T-cell (primary cell): ENCODE measurements around the gene MIER2. TPM values are rescaled to one million over a fixed set of nuclear protein-coding genes. Genes with fewer than 3 reads are reported as not detected.
"Not testable (repeated sequence)": the region's sequence is repeated elsewhere in the genome, so short reads cannot be mapped to it uniquely, and the experiment has no call there.

ENCODE experiments used
- ATAC-seq, 4 experiments: fragments of 200-7000 bp in 3 of 4; fragments of 150-1000 bp in 1 of 4; cut with Tn5 transposase; replicated peaks in 1 of 4; 1 replicate in 3 of 4; 2 replicates in 1 of 4; pipeline ENCODE4 v1.10.0; 2021; ENCODE audit warnings: moderate library complexity in 3 of 4, mild to moderate bottlenecking in 2 of 4, moderate number of reproducible peaks in 1 of 4
- CTCF ChIA-PET, 2 donors: fragments of 300-600 bp; sonication (Branson Sonifier 250); formaldehyde crosslinking; loops; one replicate each; lab custom pipeline; 2022; ENCODE audit warnings: antibody characterized with exemption in 2 of 2; lab: Charles Lee
- POLR2A ChIA-PET, 2 donors: fragments of 300-600 bp; sonication (Branson Sonifier 250); formaldehyde crosslinking; loops; one replicate each; lab custom pipeline; 2022; ENCODE audit warnings: antibody characterized with exemption in 2 of 2; lab: Charles Lee
- DNase-seq, 35 experiments: peaks; one replicate each; pipeline versions ENCODE4 v3.0.0 to v3.0.0-alpha.2; 2013 to 2023
- H3K27ac ChIP-seq: one replicate; pipeline ENCODE4 v1.5.1; 2013; ENCODE audit warnings: low read length
- H3K27me3 ChIP-seq, 2 experiments: replicated peaks in 1 of 2; 1 replicate in 1 of 2; 2 replicates in 1 of 2; pipeline versions ENCODE4 v1.6.1 to v1.7.0; 2013; ENCODE audit warnings: low read length in 1 of 2, mixed read lengths in 1 of 2; ENCODE audit not compliant: control insufficient read depth in 2 of 2, insufficient read depth in 2 of 2; ENCODE audit errors: extremely low read depth in 1 of 2
- H3K36me3 ChIP-seq, 2 donors: 1 replicate in 1 of 2; 2 replicates in 1 of 2; pipeline versions ENCODE4 v1.6.1 to v1.7.0; 2013; ENCODE audit warnings: low read length in 1 of 2; ENCODE audit not compliant: control insufficient read depth in 2 of 2, insufficient read depth in 1 of 2; ENCODE audit errors: extremely low read depth in 1 of 2
- H3K4me1 ChIP-seq, 2 experiments: 1 replicate in 1 of 2; 2 replicates in 1 of 2; pipeline versions ENCODE4 v1.6.1 to v1.7.0; 2013; ENCODE audit warnings: low read length in 2 of 2, mixed read lengths in 1 of 2; ENCODE audit not compliant: insufficient read depth in 2 of 2, control insufficient read depth in 1 of 2; ENCODE audit errors: extremely low read depth in 1 of 2
- H3K4me3 ChIP-seq, 2 donors: 1 replicate in 1 of 2; 2 replicates in 1 of 2; pipeline versions ENCODE4 v1.5.1 to v1.7.0; 2013; ENCODE audit warnings: mild to moderate bottlenecking in 2 of 2, low read length in 1 of 2, moderate library complexity in 1 of 2; ENCODE audit not compliant: control insufficient read depth in 1 of 2; ENCODE audit errors: extremely low read depth in 1 of 2
- H3K9me3 ChIP-seq: 2 replicates; pipeline ENCODE4 v1.7.0; 2013
- H3K27ac Mint-ChIP-seq, 2 donors: one replicate each; pipeline ENCODE4 v1.8.0; 2020 to 2021; ENCODE audit warnings: mild to moderate bottlenecking in 2 of 2, mixed read lengths in 2 of 2
- H3K27me3 Mint-ChIP-seq, 2 donors: one replicate each; pipeline ENCODE4 v1.8.0; 2021 to 2022; ENCODE audit warnings: mixed read lengths in 2 of 2
- H3K36me3 Mint-ChIP-seq: one replicate; pipeline ENCODE4 v1.8.0; 2021; ENCODE audit warnings: mixed read lengths
- H3K4me1 Mint-ChIP-seq, 3 donors: one replicate each; pipeline ENCODE4 v1.8.0; 2020 to 2022; ENCODE audit warnings: mixed read lengths in 3 of 3, mild to moderate bottlenecking in 1 of 3
- H3K4me3 Mint-ChIP-seq, 3 donors: one replicate each; pipeline ENCODE4 v1.8.0; 2020 to 2022; ENCODE audit warnings: mild to moderate bottlenecking in 3 of 3, mixed read lengths in 3 of 3, moderate library complexity in 3 of 3
- H3K9me3 Mint-ChIP-seq, 3 donors: one replicate each; pipeline ENCODE4 v1.8.0; 2020 to 2022; ENCODE audit warnings: mixed read lengths in 3 of 3
- WGBS: methylation state at CpG from one replicate; pipeline ENCODE4 v1.1.5; 2013; ENCODE audit warnings: missing lambda C conversion rate; ENCODE audit not compliant: insufficient coverage; 5-methylcytosine and 5-hydroxymethylcytosine counted together
- total RNA-seq, 35 experiments: library from RNA in 6 of 35; stranded (reverse) in 6 of 35; fragments of 120-200 nt in 1 of 35; gene quantifications; one replicate each; pipeline versions ENCODE4 v1.2.1 to v1.2.4 and lab custom pipeline; 2013 to 2026

Gene MIER2
- total RNA-seq, 5 donors from 2014 or later (not counting 1 experiment from before 2014, with no cell fraction given) = 13.1 to 23.2 (median 18.0) TPM

GRCh38 chr19:364496-365287 is 20.1 kb upstream of the MIER2 start:
- Histone ChIP-seq H3K27ac (no peak overlapping the region), H3K36me3 (no peaks in the 10 kb centered on the region), H3K9me3 (no peaks in the 10 kb centered on the region), H3K27me3 (peaks cover 0 to 33% of the 10 kb centered on the region in 2 experiments), H3K4me1 (no peaks in the 10 kb centered on the region), H3K4me3 (no peak overlapping the region)
- Mint-ChIP-seq H3K27me3 (peaks cover 17 to 29% of the 10 kb centered on the region in 2 donors), H3K27ac (no peak overlapping the region), H3K4me3 (no peak overlapping the region), H3K36me3 (no peaks in the 10 kb centered on the region), H3K9me3 (no peaks in the 10 kb centered on the region), H3K4me1 (no peaks in the 10 kb centered on the region)
- peak in 1 of 35 experiments; percentile 11 for DNase-seq
- WGBS = 75% methylated on average over 7 of the region's 17 CpGs
- POLR2A ChIA-PET = no interaction called here
- CTCF ChIA-PET = no interaction called here
- ATAC-seq = no peak

- H3K4me3 ChIP-seq = no peak overlapping the region
- Mint-ChIP-seq H3K36me3 (no peaks in the 10 kb centered on the region), H3K9me3 (no peaks in the 10 kb centered on the region), H3K27ac (no peak overlapping the region), H3K4me3 (no peak overlapping the region), H3K27me3 (peaks cover 13 to 29% of the 10 kb centered on the region in 2 donors), H3K4me1 (no peaks in the 10 kb centered on the region)
- 86% methylated on average over 7 of the region's 11 CpGs for WGBS
- H3K4me1 ChIP-seq = no peaks in the 10 kb centered on the region
- H3K36me3 ChIP-seq = no peaks in the 10 kb centered on the region
- DNase-seq (peak in 1 of 35 experiments; percentile 16), ATAC-seq (no peak)
- no peaks in the 10 kb centered on the region for H3K9me3 ChIP-seq
- H3K27ac ChIP-seq = no peak overlapping the region
- POLR2A ChIA-PET = no interaction called here
- CTCF ChIA-PET = no interaction called here
- peaks cover 2 to 36% of the 10 kb centered on the region in 2 experiments for H3K27me3 ChIP-seq
Measured at GRCh38 chr19:362683-363082, 18.1 kb upstream of the MIER2 start.

GRCh38 chr19:362154-362553 is 17.6 kb upstream of the MIER2 start:
- Mint-ChIP-seq H3K9me3 (no peaks in the 10 kb centered on the region), H3K4me1 (no peaks in the 10 kb centered on the region), H3K36me3 (no peaks in the 10 kb centered on the region), H3K27me3 (peaks cover 9 to 26% of the 10 kb centered on the region in 2 donors), H3K27ac (no peak overlapping the region), H3K4me3 (no peak overlapping the region)
- H3K36me3 ChIP-seq = no peaks in the 10 kb centered on the region
- H3K9me3 ChIP-seq = no peaks in the 10 kb centered on the region
- WGBS = 92% methylated on average over 8 of the region's 11 CpGs
- ChIA-PET POLR2A (no interaction called here), CTCF (no interaction called here)
- no peaks in the 10 kb centered on the region for H3K4me1 ChIP-seq
- no peak overlapping the region for H3K4me3 ChIP-seq
- peaks cover 2 to 33% of the 10 kb centered on the region in 2 experiments for H3K27me3 ChIP-seq
- ATAC-seq (no peak), DNase-seq (peak in 1 of 35 experiments; percentile 2)
- H3K27ac ChIP-seq = no peak overlapping the region

GRCh38 chr19:359653-359925 is 15.0 kb upstream of the MIER2 start:
- no peak for DNase-seq
- H3K36me3 ChIP-seq = no peaks in the 10 kb centered on the region
- Mint-ChIP-seq H3K4me3 (no peak overlapping the region), H3K36me3 (no peaks in the 10 kb centered on the region), H3K27ac (no peak overlapping the region), H3K27me3 (peaks cover 3 to 9% of the 10 kb centered on the region in 2 donors), H3K9me3 (peaks cover 0 to 2% (median 0%) of the 10 kb centered on the region in 3 donors), H3K4me1 (no peaks in the 10 kb centered on the region)
- WGBS = 90% methylated on average over 2 of the region's 2 CpGs
- H3K27me3 ChIP-seq = peaks cover 2 to 21% of the 10 kb centered on the region in 2 experiments
- ChIA-PET POLR2A (no interaction called here), CTCF (no interaction called here)
- H3K4me1 ChIP-seq = no peaks in the 10 kb centered on the region
- ATAC-seq = no peak
- H3K27ac ChIP-seq = no peak overlapping the region
- no peaks in the 10 kb centered on the region for H3K9me3 ChIP-seq
- no peak overlapping the region for H3K4me3 ChIP-seq

- 82% methylated on average over 2 of the region's 15 CpGs for WGBS
- H3K9me3 Mint-ChIP-seq = peaks cover 3 to 13% (median 10%) of the 10 kb centered on the region in 3 donors
- H3K27me3 ChIP-seq = peaks cover 2 to 16% of the 10 kb centered on the region in 2 experiments
- DNase-seq, H3K4me1 ChIP-seq, H3K4me1 Mint-ChIP-seq, H3K9me3 ChIP-seq, H3K27me3 Mint-ChIP-seq, H3K36me3 Mint-ChIP-seq, H3K4me3 Mint-ChIP-seq, H3K4me3 ChIP-seq, ATAC-seq, H3K27ac ChIP-seq, POLR2A ChIA-PET, CTCF ChIA-PET, H3K36me3 ChIP-seq, H3K27ac Mint-ChIP-seq: not testable (repeated sequence)
Measured at GRCh38 chr19:355536-355935, 10.9 kb upstream of the MIER2 start.

GRCh38 chr19:355134-355533 is 10.5 kb upstream of the MIER2 start:
- no peaks in the 10 kb centered on the region for H3K36me3 ChIP-seq
- no peak overlapping the region for H3K27ac ChIP-seq
- POLR2A ChIA-PET = no interaction called here
- H3K9me3 ChIP-seq = peaks cover 2% of the 10 kb centered on the region
- no peak for ATAC-seq
- no peak for DNase-seq
- H3K27me3 ChIP-seq = peaks cover 2 to 16% of the 10 kb centered on the region in 2 experiments
- Mint-ChIP-seq H3K9me3 (peaks cover 3 to 13% (median 10%) of the 10 kb centered on the region in 3 donors), H3K27me3 (peaks cover 0 to 9% of the 10 kb centered on the region in 2 donors), H3K4me1 (peaks cover 0 to 5% (median 0%) of the 10 kb centered on the region in 3 donors), H3K4me3 (no peak overlapping the region), H3K36me3 (no peaks in the 10 kb centered on the region), H3K27ac (no peak overlapping the region)
- CTCF ChIA-PET = no interaction called here
- WGBS = 100% methylated on average over 1 of the region's 4 CpGs
- H3K4me1 ChIP-seq = no peaks in the 10 kb centered on the region
- no peak overlapping the region for H3K4me3 ChIP-seq
